DND-41 (cell line): ENCODE measurements around the gene ZFP36L2.

ENCODE experiments used
- EZH2 ChIP-seq: IDR thresholded peaks from 3 replicates; pipeline ENCODE4 v1.6.1; 2012; ENCODE audit warnings: borderline replicate concordance, low read depth, mild to moderate bottlenecking, moderate library complexity, low read length, inconsistent platforms; ENCODE audit not compliant: severe bottlenecking
- TF ChIP-seq, protein P1 (sequence below): IDR thresholded peaks from 2 replicates; pipeline ENCODE4 v1.5.1; 2012; ENCODE audit warnings: borderline replicate concordance, low read length, moderate library complexity, mild to moderate bottlenecking; ENCODE audit not compliant: poor library complexity, severe bottlenecking; ENCODE audit errors: extremely low read depth

DNA sequence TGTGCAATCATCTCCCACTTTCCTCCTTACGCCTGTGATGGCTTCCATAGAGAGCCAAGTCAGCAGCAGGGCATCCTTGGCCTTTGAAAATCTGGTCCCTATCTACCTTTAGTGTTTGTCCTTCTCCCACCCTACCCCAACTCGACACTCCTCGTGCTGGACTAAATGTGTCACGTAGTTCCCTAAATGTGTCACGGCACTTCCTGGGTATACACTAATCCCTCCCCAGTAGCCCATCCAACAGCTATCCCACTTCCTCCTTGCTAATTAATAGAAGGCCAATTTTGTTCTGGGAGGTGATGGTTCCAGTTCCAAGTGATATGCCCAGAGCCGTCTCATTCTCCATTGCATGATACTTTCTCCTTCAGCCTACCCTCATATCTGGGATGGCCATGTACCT, 36.5 kb upstream of the ZFP36L2 start:
- TF ChIP-seq, protein P1, sequence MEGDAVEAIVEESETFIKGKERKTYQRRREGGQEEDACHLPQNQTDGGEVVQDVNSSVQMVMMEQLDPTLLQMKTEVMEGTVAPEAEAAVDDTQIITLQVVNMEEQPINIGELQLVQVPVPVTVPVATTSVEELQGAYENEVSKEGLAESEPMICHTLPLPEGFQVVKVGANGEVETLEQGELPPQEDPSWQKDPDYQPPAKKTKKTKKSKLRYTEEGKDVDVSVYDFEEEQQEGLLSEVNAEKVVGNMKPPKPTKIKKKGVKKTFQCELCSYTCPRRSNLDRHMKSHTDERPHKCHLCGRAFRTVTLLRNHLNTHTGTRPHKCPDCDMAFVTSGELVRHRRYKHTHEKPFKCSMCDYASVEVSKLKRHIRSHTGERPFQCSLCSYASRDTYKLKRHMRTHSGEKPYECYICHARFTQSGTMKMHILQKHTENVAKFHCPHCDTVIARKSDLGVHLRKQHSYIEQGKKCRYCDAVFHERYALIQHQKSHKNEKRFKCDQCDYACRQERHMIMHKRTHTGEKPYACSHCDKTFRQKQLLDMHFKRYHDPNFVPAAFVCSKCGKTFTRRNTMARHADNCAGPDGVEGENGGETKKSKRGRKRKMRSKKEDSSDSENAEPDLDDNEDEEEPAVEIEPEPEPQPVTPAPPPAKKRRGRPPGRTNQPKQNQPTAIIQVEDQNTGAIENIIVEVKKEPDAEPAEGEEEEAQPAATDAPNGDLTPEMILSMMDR = no peak
- TF ChIP-seq EZH2 = no peak
